HepG2 (cell line): ENCODE results near the gene C1QTNF12. TPM values are rescaled to one million over a fixed set of nuclear protein-coding genes. Genes with fewer than 3 reads are reported as not detected.

ENCODE experiments used
- ATF2 ChIP-seq: sonication (generic); formaldehyde crosslinking; IDR thresholded peaks from 2 replicates; pipeline ENCODE4 v1.4.0; 2020; ENCODE audit warnings: missing genetic modification reagents
- CEBPB ChIP-seq: IDR thresholded peaks from 2 replicates; pipeline ENCODE4 v1.6.1; 2011; ENCODE audit warnings: low read depth, low read length, improper control_type of control experiment, borderline replicate concordance
- KIAA2018 ChIP-seq: sonication (generic); formaldehyde crosslinking; IDR thresholded peaks from 2 replicates; pipeline ENCODE4 v1.5.0; 2020; ENCODE audit warnings: mild to moderate bottlenecking, missing genetic modification reagents, borderline replicate concordance
- MLX ChIP-seq: IDR thresholded peaks from 2 replicates; pipeline ENCODE4 v1.6.1; 2016
- MTA3 ChIP-seq: sonication (generic); formaldehyde crosslinking; IDR thresholded peaks from 2 replicates; pipeline ENCODE4 v1.4.0; 2020; ENCODE audit warnings: missing genetic modification reagents
- PTBP1 ChIP-seq: fragments of 200-400 bp; formaldehyde crosslinking; IDR thresholded peaks from 2 replicates; pipeline ENCODE4 v1.6.1; 2018; ENCODE audit warnings: low read length, low read depth; ENCODE audit not compliant: poor library complexity, severe bottlenecking
- ZBTB25 ChIP-seq: IDR thresholded peaks from 2 replicates; pipeline ENCODE4 v1.6.1; 2018; ENCODE audit warnings: missing genetic modification reagents
- ZFP1 ChIP-seq: IDR thresholded peaks from 2 replicates; pipeline ENCODE4 v1.6.1; 2016
- ZNF18 ChIP-seq: sonication (generic); formaldehyde crosslinking; IDR thresholded peaks from 2 replicates; pipeline ENCODE4 v1.8.0; 2022; ENCODE audit warnings: mild to moderate bottlenecking, missing genetic modification reagents; ENCODE audit not compliant: insufficient replicate concordance
- ZNF563 ChIP-seq: sonication (generic); formaldehyde crosslinking; IDR thresholded peaks from 2 replicates; pipeline ENCODE4 v1.8.0; 2022; ENCODE audit warnings: mild to moderate bottlenecking, moderate library complexity, missing genetic modification reagents
- ZNF75D ChIP-seq: sonication (generic); formaldehyde crosslinking; IDR thresholded peaks from 2 replicates; pipeline ENCODE4 v1.8.1; 2023; ENCODE audit warnings: missing genetic modification reagents, mild to moderate bottlenecking, borderline replicate concordance
- ZNF775 ChIP-seq: sonication (generic); formaldehyde crosslinking; IDR thresholded peaks from 2 replicates; pipeline ENCODE4 v1.4.0; 2020; ENCODE audit warnings: missing genetic modification reagents, mild to moderate bottlenecking, moderate library complexity, borderline replicate concordance
- polyA plus RNA-seq, 8 experiments: library from polyadenylated mRNA; depleted of rRNA in 3 of 8; stranded (reverse) in 7 of 8; unstranded in 1 of 8; fragments of >200 nt; fragmentation: Illumina TruSeq in 4 of 8; extraction: Trizol in 4 of 8; gene quantifications; 2 replicates each; pipeline versions ENCODE4 v1.2.1 to v1.2.3, GENCODE V29; 2011 to 2016; ENCODE audit warnings: low read depth in 4 of 8, missing spikeins in 1 of 8, mixed read lengths in 1 of 8; ENCODE audit not compliant: insufficient read depth in 1 of 8
- total RNA-seq, 5 experiments: library from RNA; depleted of rRNA; stranded (reverse); fragments of >200 nt; fragmentation: Illumina TruSeq; extraction: Trizol; gene quantifications; 2 replicates each; pipeline ENCODE4 v1.2.3, GENCODE V29; 2016; ENCODE audit warnings: low read depth in 1 of 5

The C1QTNF12 gene
- total and polyA plus RNA-seq, 2 of the 13 experiments (the other 11 are each of a cell fraction or from before 2014, with no cell fraction given) = 0.18 to 0.64 TPM

- TF ChIP-seq ATF2 (CRISPR knock-in tag) (no peak), ZBTB25 (no peak), CEBPB (no peak), PTBP1 (no peak), ZNF563 (CRISPR knock-in tag) (peak; percentile 90), ZFP1 (CRISPR knock-in tag) (no peak), ZNF75D (CRISPR knock-in tag) (no peak), ZNF775 (CRISPR knock-in tag) (no peak), MLX (no peak), MTA3 (CRISPR knock-in tag) (no peak), ZNF18 (CRISPR knock-in tag) (no peak), KIAA2018 (no peak)
Measured at GRCh38 chr1:1239614-1240347, 6.7 kb downstream of the C1QTNF12 start (continued).
